ENCODE data around the gene ITGB7. TPM values are rescaled to one million over a fixed set of nuclear protein-coding genes. Genes with fewer than 3 reads are reported as not detected.

Gene ITGB7
- total RNA-seq, 1 donor from 2014 or later, result not detected

- H3K4me3 ChIP-seq, result no peak overlapping the region
- no peaks in the 10 kb centered on the region for H3K9me3 ChIP-seq (ENCODE audit: low read depth)
- peaks cover 30% of the 10 kb centered on the region for H4K20me1 ChIP-seq (ENCODE audit: low read depth)
- peaks cover 28% of the 10 kb centered on the region for H3K79me2 ChIP-seq (ENCODE audit: low read depth)
- peaks cover 38% of the 10 kb centered on the region for H3F3A ChIP-seq (ENCODE audit: low read depth)
- peaks cover 24% of the 10 kb centered on the region for H3K4me1 ChIP-seq
- H3K36me3 ChIP-seq, result peaks cover 5% of the 10 kb centered on the region
- H3K27me3 ChIP-seq, result no peaks in the 10 kb centered on the region
- Mint-ChIP-seq H3K27me3 (ENCODE audit: insufficient read depth, low read depth) (peaks cover 7% of the 10 kb centered on the region), H3K36me3 (peaks cover 51% of the 10 kb centered on the region), H3K4me1 (peaks cover 28% of the 10 kb centered on the region), H3K4me3 (no peak overlapping the region), H3K27ac (no peak overlapping the region), H3K9me3 (no peaks in the 10 kb centered on the region)
- no peak overlapping the region for H3K27ac ChIP-seq
- no peak overlapping the region for H2AFZ ChIP-seq (replicated peaks)
- no peak for DNase-seq (ENCODE audit: low spot score)
- H3K9ac ChIP-seq, result no peak overlapping the region
- no peak overlapping the region for H3K4me2 ChIP-seq
- TF ChIP-seq EZH2phosphoT487 (IDR thresholded peaks at IDR 0.05) (no peak), EZH2 (IDR thresholded peaks at IDR 0.05) (no peak)
- TF ChIP-seq, protein P1, sequence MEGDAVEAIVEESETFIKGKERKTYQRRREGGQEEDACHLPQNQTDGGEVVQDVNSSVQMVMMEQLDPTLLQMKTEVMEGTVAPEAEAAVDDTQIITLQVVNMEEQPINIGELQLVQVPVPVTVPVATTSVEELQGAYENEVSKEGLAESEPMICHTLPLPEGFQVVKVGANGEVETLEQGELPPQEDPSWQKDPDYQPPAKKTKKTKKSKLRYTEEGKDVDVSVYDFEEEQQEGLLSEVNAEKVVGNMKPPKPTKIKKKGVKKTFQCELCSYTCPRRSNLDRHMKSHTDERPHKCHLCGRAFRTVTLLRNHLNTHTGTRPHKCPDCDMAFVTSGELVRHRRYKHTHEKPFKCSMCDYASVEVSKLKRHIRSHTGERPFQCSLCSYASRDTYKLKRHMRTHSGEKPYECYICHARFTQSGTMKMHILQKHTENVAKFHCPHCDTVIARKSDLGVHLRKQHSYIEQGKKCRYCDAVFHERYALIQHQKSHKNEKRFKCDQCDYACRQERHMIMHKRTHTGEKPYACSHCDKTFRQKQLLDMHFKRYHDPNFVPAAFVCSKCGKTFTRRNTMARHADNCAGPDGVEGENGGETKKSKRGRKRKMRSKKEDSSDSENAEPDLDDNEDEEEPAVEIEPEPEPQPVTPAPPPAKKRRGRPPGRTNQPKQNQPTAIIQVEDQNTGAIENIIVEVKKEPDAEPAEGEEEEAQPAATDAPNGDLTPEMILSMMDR (IDR thresholded peaks at IDR 0.05), result no peak
These were observed 22.2 kb downstream of the ITGB7 start for GRCh38 chr12:53184828-53185227.

GRCh38 chr12:53182903-53183302 is 24.1 kb downstream of the ITGB7 start:
- Histone ChIP-seq H3K4me3 (peak overlapping the region; percentile 78), H3K36me3 (peaks cover 5% of the 10 kb centered on the region), H3K9ac (no peak overlapping the region), H3K4me1 (peaks cover 32% of the 10 kb centered on the region), H3F3A (ENCODE audit: low read depth) (peaks cover 36% of the 10 kb centered on the region), H3K4me2 (peak overlapping the region; percentile 92), H3K27me3 (peaks cover 6% of the 10 kb centered on the region), H3K79me2 (ENCODE audit: low read depth) (peaks cover 34% of the 10 kb centered on the region), H3K27ac (no peak overlapping the region), H2AFZ (replicated peaks) (no peak overlapping the region), H4K20me1 (ENCODE audit: low read depth) (peaks cover 21% of the 10 kb centered on the region), H3K9me3 (ENCODE audit: low read depth) (no peaks in the 10 kb centered on the region)
- H3K27me3 Mint-ChIP-seq (ENCODE audit: insufficient read depth, low read depth), result peaks cover 7% of the 10 kb centered on the region
- no peak for DNase-seq (ENCODE audit: low spot score)
- no peak overlapping the region for H3K27ac Mint-ChIP-seq
- H3K9me3 Mint-ChIP-seq, result no peaks in the 10 kb centered on the region
- peak overlapping the region; percentile 97 for H3K4me3 Mint-ChIP-seq
- TF ChIP-seq EZH2 (IDR thresholded peaks at IDR 0.05) (no peak), EZH2phosphoT487 (IDR thresholded peaks at IDR 0.05) (no peak)
- TF ChIP-seq, protein P1 (IDR thresholded peaks at IDR 0.05), result no peak
- peaks cover 46% of the 10 kb centered on the region for H3K36me3 Mint-ChIP-seq
- peaks cover 38% of the 10 kb centered on the region for H3K4me1 Mint-ChIP-seq

DNA sequence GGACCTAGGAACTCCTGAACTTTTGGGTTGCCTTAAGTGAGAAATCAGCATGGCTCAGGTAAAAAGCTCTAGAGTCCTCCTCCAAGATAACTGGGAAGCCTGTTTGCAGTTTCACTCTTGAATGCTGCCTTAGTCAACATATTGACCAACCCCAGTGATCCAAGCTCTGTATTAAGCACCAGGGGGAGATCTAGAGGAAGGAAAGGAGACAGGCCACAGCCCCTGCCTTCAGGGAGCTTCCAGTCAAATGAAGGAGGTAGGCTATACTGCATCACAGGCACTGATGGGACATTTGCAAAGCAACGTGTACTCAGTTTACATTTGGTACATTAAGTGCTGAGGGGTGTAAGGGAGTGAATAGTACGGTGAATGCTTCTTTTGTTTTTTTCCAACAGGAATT is 25.1 kb downstream of the ITGB7 start:
- H3K4me2 ChIP-seq, result peak overlapping the region; percentile 92
- Mint-ChIP-seq H3K4me3 (peak overlapping the region; percentile 97), H3K4me1 (peaks cover 40% of the 10 kb centered on the region), H3K27ac (no peak overlapping the region), H3K27me3 (ENCODE audit: insufficient read depth, low read depth) (peaks cover 3% of the 10 kb centered on the region), H3K36me3 (peaks cover 38% of the 10 kb centered on the region), H3K9me3 (no peaks in the 10 kb centered on the region)
- H3K9me3 ChIP-seq (ENCODE audit: low read depth), result no peaks in the 10 kb centered on the region
- peaks cover 5% of the 10 kb centered on the region for H3K36me3 ChIP-seq
- no peak for DNase-seq (ENCODE audit: low spot score)
- H3K27ac ChIP-seq, result no peak overlapping the region
- H2AFZ ChIP-seq (replicated peaks), result no peak overlapping the region
- H3K4me1 ChIP-seq, result peaks cover 32% of the 10 kb centered on the region
- no peak overlapping the region for H3K9ac ChIP-seq
- peaks cover 35% of the 10 kb centered on the region for H3F3A ChIP-seq (ENCODE audit: low read depth)
- H3K79me2 ChIP-seq (ENCODE audit: low read depth), result peaks cover 34% of the 10 kb centered on the region
- peaks cover 15% of the 10 kb centered on the region for H3K27me3 ChIP-seq
- TF ChIP-seq EZH2phosphoT487 (IDR thresholded peaks at IDR 0.05), result no peak
- TF ChIP-seq EZH2 (IDR thresholded peaks at IDR 0.05), result no peak
- TF ChIP-seq, protein P1 (IDR thresholded peaks at IDR 0.05), result no peak
- peaks cover 21% of the 10 kb centered on the region for H4K20me1 ChIP-seq (ENCODE audit: low read depth)
- peak overlapping the region; percentile 78 for H3K4me3 ChIP-seq
